Psoas muscle (tissue), 8 donors: ENCODE measurements around the gene FAAH2. TPM values are rescaled to one million over a fixed set of nuclear protein-coding genes. Genes with fewer than 3 reads are reported as not detected.

ENCODE experiments used
- ATAC-seq, 4 donors: fragments of 200-7000 bp; cut with Tn5 transposase; one replicate each; pipeline ENCODE4 v1.9.1; 2020; ENCODE audit warnings: moderate library complexity in 3 of 4, mild to moderate bottlenecking in 2 of 4
- DNase-seq, 2 donors: peaks; one replicate each; pipeline ENCODE4 v3.0.0-alpha.2; 2020
- H3K27ac ChIP-seq: fragments of 200-600 bp; one replicate; pipeline ENCODE4 v1.8.0; 2022
- H3K27me3 ChIP-seq, 3 donors: fragments of 200-600 bp in 1 of 3; one replicate each; pipeline versions ENCODE4 v1.6.1 to v1.8.0; 2013 to 2022; ENCODE audit warnings: low read length in 2 of 3, mild to moderate bottlenecking in 2 of 3, moderate library complexity in 1 of 3; ENCODE audit not compliant: insufficient read depth in 3 of 3
- H3K36me3 ChIP-seq, 2 donors: fragments of 200-600 bp in 1 of 2; one replicate each; pipeline versions ENCODE4 v1.6.1 to v1.8.0; 2013 to 2022; ENCODE audit warnings: low read depth in 1 of 2, mild to moderate bottlenecking in 1 of 2, moderate library complexity in 1 of 2; ENCODE audit not compliant: insufficient read depth in 1 of 2
- H3K4me1 ChIP-seq: fragments of 200-600 bp; one replicate; pipeline ENCODE4 v1.8.0; 2022
- H3K4me3 ChIP-seq: fragments of 200-600 bp; one replicate; pipeline ENCODE4 v1.8.0; 2022; ENCODE audit warnings: mild to moderate bottlenecking
- H3K9me3 ChIP-seq: fragments of 200-600 bp; one replicate; pipeline ENCODE4 v1.8.0; 2022
- WGBS, 3 donors: extraction: QIAGEN DNeasy Blood & Tissue Kit; methylation state at CpG; one replicate each; pipeline versions ENCODE4 v1.1.6 to v1.1.7; 2013; 5-methylcytosine and 5-hydroxymethylcytosine counted together
- intact Hi-C, 2 donors: fragments of 100-400 bp; cut with DNase I; formaldehyde crosslinking; loops; one replicate each; pipeline versions ENCODE4 v1.11.0 to v1.14.2; 2022
- polyA plus RNA-seq, 3 donors: library from polyadenylated mRNA; stranded (reverse); fragments of 200-250 nt; gene quantifications; one replicate each; pipeline ENCODE4 v1.2.3, GENCODE V29; 2013
- total RNA-seq, 4 donors: library from RNA; stranded (reverse); fragmentation: NEBNext Ultra II Directional in 2 of 4; extraction: Animal tissue kit (Norgen Biotek cat#: 25700) in 2 of 4; gene quantifications; one replicate each; pipeline versions ENCODE4 v1.2.1 to v1.2.4, GENCODE V29; 2021 to 2023
- TF ChIP-seq, protein P1 (sequence below): fragments of 200-600 bp; IDR thresholded peaks from one replicate; pipeline ENCODE4 v1.8.0; 2022; ENCODE audit warnings: antibody characterized with exemption
- donor health status: healthy with polysubstance abuse.
- donor health status: DM: no; HTN: no; CAD: no; lungs with moderate emphysema.
- donor health status: Bipolar disorder and iron deficiency.
- donor health status: healthy.
- donor health status: DM: yes; HTN: yes; CAD: no.
- donor health status: DM: no; HTN: no; CAD: no.
- donor health status: DM: no; HTN: no; CAD: no.
- donor health status: DM: yes; HTN: yes; CAD: no.

The FAAH2 gene
- total and polyA plus RNA-seq, 7 donors, result 0.06 to 0.39 (median 0.32) TPM; not detected in 4

DNA sequence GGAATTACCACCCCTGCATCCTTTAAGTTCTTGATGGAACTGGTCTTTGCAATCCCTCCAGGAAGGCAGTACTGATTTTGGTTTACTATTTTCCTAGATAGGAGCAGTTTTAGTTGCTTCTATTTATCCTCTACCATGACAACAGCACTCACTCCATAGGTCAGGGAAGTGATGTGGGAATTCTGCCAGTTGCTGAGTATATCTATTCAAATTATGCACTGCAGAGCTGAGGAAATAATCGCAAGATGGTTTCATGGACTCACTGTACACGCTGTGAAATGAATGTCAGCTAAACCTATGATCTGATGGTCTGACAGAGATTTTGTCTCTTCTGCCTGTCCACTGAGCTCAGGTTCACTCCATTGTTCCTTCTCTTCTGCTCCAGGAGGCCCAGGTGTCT, 135.8 kb downstream of the FAAH2 start:
- Histone ChIP-seq H3K27ac (no peak overlapping the region), H3K27me3 (no peaks in the 10 kb centered on the region), H3K9me3 (no peaks in the 10 kb centered on the region), H3K4me1 (no peaks in the 10 kb centered on the region), H3K36me3 (no peaks in the 10 kb centered on the region), H3K4me3 (no peak overlapping the region)
- intact Hi-C loops, result no loop called here
- TF ChIP-seq, protein P1, sequence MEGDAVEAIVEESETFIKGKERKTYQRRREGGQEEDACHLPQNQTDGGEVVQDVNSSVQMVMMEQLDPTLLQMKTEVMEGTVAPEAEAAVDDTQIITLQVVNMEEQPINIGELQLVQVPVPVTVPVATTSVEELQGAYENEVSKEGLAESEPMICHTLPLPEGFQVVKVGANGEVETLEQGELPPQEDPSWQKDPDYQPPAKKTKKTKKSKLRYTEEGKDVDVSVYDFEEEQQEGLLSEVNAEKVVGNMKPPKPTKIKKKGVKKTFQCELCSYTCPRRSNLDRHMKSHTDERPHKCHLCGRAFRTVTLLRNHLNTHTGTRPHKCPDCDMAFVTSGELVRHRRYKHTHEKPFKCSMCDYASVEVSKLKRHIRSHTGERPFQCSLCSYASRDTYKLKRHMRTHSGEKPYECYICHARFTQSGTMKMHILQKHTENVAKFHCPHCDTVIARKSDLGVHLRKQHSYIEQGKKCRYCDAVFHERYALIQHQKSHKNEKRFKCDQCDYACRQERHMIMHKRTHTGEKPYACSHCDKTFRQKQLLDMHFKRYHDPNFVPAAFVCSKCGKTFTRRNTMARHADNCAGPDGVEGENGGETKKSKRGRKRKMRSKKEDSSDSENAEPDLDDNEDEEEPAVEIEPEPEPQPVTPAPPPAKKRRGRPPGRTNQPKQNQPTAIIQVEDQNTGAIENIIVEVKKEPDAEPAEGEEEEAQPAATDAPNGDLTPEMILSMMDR, result no peak
- WGBS, 3 donors, result 67 to 87% (median 84%) methylated on average over 2 of the region's 2 CpGs
- ATAC-seq, result no peak
- DNase-seq, result no peak

DNA sequence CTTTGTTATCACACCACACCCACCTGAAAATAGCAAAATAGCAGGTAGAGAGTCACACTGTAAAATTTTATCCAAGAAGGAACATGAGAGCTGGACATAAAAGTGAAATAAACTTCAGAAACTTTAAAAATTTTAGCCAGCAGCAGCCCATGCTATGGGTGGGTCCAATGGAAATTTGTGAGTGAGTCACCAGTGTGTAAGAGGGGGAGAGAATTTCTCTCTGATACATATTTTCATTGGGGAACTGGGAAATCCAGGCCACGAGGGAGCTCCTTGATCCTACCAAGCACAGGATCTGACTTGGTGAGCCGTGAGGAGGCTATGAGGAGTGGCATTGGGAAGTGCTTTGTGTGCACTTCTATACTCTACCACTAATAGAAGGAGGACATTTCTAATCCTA, 136.3 kb downstream of the FAAH2 start:
- Histone ChIP-seq H3K36me3 (no peaks in the 10 kb centered on the region), H3K4me3 (no peak overlapping the region), H3K4me1 (no peaks in the 10 kb centered on the region), H3K27me3 (no peaks in the 10 kb centered on the region), H3K27ac (no peak overlapping the region), H3K9me3 (no peaks in the 10 kb centered on the region)
- no peak for ATAC-seq
- intact Hi-C loops, result no loop called here
- TF ChIP-seq, protein P1, result no peak
- 61 to 79% (median 72%) methylated on average over 2 of the region's 2 CpGs for WGBS, 3 donors
- DNase-seq, result no peak

GRCh38 chrX:57445076-57445475, 158.6 kb downstream of the FAAH2 start:
- WGBS, 3 donors, result 59 to 77% (median 71%) methylated on average over 5 of the region's 5 CpGs
- Histone ChIP-seq H3K9me3 (peaks cover 8% of the 10 kb centered on the region), H3K27me3 (peaks cover 0 to 3% (median 0%) of the 10 kb centered on the region in 3 donors), H3K4me3 (no peak overlapping the region), H3K4me1 (no peaks in the 10 kb centered on the region), H3K36me3 (no peaks in the 10 kb centered on the region), H3K27ac (no peak overlapping the region)
- intact Hi-C loops, result no loop called here
- DNase-seq, result no peak
- ATAC-seq, result no peak
- TF ChIP-seq, protein P1, result no peak

- ATAC-seq (no peak), DNase-seq (no peak)
- Histone ChIP-seq H3K4me3 (no peak overlapping the region), H3K27me3 (peaks cover 0 to 3% (median 0%) of the 10 kb centered on the region in 3 donors), H3K4me1 (no peaks in the 10 kb centered on the region), H3K27ac (no peak overlapping the region), H3K9me3 (peaks cover 3% of the 10 kb centered on the region), H3K36me3 (no peaks in the 10 kb centered on the region)
- TF ChIP-seq, protein P1, result no peak
- intact Hi-C loops, result no loop called here
- 61 to 92% (median 81%) methylated on average over 1 of the region's 1 CpG for WGBS, 3 donors
Measured at GRCh38 chrX:57445832-57446231, 159.3 kb downstream of the FAAH2 start.

GRCh38 chrX:57447856-57448255, 161.3 kb downstream of the FAAH2 start:
- TF ChIP-seq, protein P1, result no peak
- no peaks in the 10 kb centered on the region for H3K4me1 ChIP-seq
- intact Hi-C loops, result no loop called here

More at GRCh38 chrX:57447856-57448255, 161.3 kb downstream of the FAAH2 start:
- DNase-seq (no peak), ATAC-seq (no peak)
- Histone ChIP-seq H3K27ac (no peak overlapping the region), H3K36me3 (no peaks in the 10 kb centered on the region), H3K4me3 (no peak overlapping the region), H3K27me3 (peaks cover 0 to 3% (median 0%) of the 10 kb centered on the region in 3 donors), H3K9me3 (no peaks in the 10 kb centered on the region)
- WGBS, 3 donors, result 64 to 74% (median 70%) methylated on average over 2 of the region's 2 CpGs
